NCI-H2029 (cell line): Measurements from ENCODE around the gene FDXACB1.

Experiments used
- DNase-seq: peaks from one replicate; lab custom pipeline; 2025; lab: John Stamatoyannopoulos, UW

Gene FDXACB1

DNA sequence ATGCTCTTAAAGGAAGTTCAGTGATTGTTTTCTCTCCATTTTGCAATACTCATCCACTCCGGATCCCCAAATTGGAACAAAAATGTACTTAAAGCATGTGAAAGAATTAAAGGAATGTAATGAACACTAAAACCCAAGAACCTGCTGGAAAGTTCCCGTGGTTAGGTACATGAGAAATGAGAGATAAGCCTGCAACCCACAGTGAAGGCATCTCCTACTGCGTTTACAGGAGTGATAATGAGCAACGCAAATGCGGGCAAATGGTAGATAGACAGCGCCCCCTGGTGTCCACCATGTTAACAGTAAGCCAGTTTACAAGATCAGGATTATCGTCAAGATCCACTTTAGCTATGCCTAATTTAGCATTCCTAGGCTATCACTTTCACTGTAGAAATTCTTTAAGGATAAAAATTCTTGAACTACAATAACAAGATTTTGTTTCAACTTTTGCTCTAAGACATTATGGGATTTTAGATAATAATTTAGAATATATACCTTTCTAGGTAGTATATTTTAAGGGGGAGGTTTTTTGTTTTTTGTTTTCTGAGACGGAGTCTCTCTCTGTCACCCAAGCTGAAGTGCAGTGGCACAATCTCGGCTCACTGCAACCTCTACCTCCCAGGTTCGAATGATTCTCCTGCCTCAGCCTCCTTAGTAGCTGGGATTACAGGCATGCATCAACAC lies 37.5 kb downstream of the FDXACB1 start:
- peak; percentile 73 for DNase-seq

- DNase-seq: no peak
Observed at GRCh38 chr11:111840143-111840542, 38.8 kb downstream of the FDXACB1 start.

GRCh38 chr11:111838054-111838453 lies 40.9 kb downstream of the FDXACB1 start:
- no peak for DNase-seq

DNA sequence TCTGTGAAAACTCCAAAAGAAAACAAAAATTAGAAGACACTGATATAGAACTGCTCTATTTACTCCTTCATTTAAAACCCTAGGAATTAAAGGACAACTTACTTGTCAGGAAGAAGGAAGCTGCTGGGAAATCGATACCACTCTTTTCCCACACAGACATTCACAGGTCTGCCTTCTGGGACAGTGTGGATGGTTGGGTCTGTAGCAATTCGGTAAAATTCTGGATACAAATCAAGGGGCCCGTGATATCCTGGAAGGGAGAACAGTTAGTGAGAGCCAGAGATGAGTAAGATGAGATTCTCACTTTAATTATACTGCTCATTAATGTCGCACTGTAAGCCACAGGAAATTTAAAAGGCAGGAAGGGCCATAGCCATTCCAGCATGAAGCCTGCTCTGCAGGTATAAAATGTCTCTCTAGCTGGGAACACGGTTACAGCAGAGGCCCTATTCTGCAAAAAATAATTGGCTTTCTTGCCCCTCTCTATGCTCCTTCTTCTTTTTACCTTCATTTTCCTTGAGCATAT lies 41.5 kb downstream of the FDXACB1 start:
- DNase-seq: no peak

- no peak for DNase-seq
Observed at GRCh38 chr11:111836721-111837120, 42.2 kb downstream of the FDXACB1 start.

- no peak for DNase-seq
Observed at GRCh38 chr11:111836162-111836561, 42.8 kb downstream of the FDXACB1 start.

GRCh38 chr11:111835665-111836064 lies 43.3 kb downstream of the FDXACB1 start:
- DNase-seq: no peak

GRCh38 chr11:111834432-111835163 lies 44.4 kb downstream of the FDXACB1 start:
- DNase-seq: no peak

DNA sequence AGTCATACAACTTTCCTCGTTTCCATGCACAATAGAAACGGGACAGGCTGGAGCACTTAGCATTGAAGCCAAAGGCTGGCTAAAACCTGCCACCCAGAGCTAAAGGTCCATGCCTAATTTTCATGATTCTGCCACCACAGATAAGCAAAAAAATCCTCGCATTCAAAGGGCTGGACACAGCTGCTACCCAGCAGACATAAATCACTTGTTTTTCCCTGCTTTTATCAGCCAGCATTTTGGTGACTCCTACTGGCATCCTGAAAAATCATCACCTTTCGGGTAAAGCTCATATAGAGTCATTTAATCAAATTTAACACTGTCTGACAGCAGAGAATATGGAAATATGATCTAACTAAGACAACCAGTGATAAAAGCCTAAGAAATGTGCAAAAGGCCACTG lies 45.4 kb downstream of the FDXACB1 start:
- peak; percentile 7 for DNase-seq

- no peak for DNase-seq
Observed at GRCh38 chr11:111829185-111829968, 49.6 kb downstream of the FDXACB1 start.

DNA sequence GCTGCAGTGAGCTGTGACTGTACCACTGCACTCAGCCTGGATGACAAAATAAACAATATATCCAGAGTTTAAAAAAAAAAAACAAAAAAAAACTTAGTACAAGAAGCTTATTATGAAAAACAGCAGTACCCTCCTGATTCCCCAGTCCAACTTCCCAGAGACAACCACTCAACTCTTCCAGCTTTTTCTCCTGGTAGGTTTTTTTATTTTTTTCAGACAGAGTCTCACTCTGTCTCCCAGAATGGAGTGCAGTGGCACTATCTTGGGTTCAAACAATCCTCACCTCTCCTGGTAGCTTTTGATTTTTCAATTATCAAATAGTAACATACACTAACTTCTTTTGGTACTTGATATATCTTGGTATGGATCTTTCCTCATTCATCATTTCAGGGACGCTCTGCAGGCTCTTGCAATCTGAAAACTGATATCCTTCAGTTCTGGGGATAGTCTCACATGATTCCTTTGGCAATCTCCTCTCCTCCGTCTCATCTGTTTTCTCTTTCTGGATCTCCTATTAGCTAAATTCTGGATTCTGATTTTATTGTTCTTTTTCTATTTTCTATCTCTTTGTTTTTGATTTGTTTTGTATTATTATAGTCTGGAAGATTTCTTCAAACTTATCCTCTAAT lies 52.5 kb downstream of the FDXACB1 start:
- no peak for DNase-seq
